K562 (cell line): ENCODE results near the gene FGF21. TPM values are rescaled to one million over a fixed set of nuclear protein-coding genes. Genes with fewer than 3 reads are reported as not detected.

Experiments
- ATF1 ChIP-seq, 2 experiments: fragments of 450-650 bp in 1 of 2; IDR thresholded peaks; 2 replicates each; pipeline ENCODE4 v1.6.1; 2016; ENCODE audit warnings: missing compliant biosample characterization in 1 of 2, missing genetic modification characterization in 1 of 2
- DEAF1 ChIP-seq: fragments of 450-650 bp; formaldehyde crosslinking; IDR thresholded peaks from 2 replicates; pipeline ENCODE4 v1.4.0; 2020; ENCODE audit warnings: mild to moderate bottlenecking, moderate library complexity
- EP400 ChIP-seq: fragments of 450-650 bp; IDR thresholded peaks from 2 replicates; pipeline ENCODE4 v1.6.1; 2017; ENCODE audit warnings: antibody characterized with exemption, mild to moderate bottlenecking, moderate library complexity
- HNRNPLL ChIP-seq: fragments of 200-400 bp; formaldehyde crosslinking; IDR thresholded peaks from 2 replicates; pipeline ENCODE4 v1.6.1; 2017; ENCODE audit warnings: low read length, low read depth, mild to moderate bottlenecking; ENCODE audit not compliant: poor library complexity, severe bottlenecking
- KDM4B ChIP-seq, 2 experiments: fragments of 450-650 bp in 1 of 2; sonication (generic) in 1 of 2; IDR thresholded peaks; 2 replicates each; pipeline ENCODE4 v1.6.1; 2016 to 2017; ENCODE audit warnings: borderline replicate concordance in 2 of 2, antibody characterized with exemption in 1 of 2, low read depth in 1 of 2, mild to moderate bottlenecking in 1 of 2
- L3MBTL2 ChIP-seq: fragments of 450-650 bp; IDR thresholded peaks from 2 replicates; pipeline ENCODE4 v1.6.1; 2016; ENCODE audit warnings: mild to moderate bottlenecking, moderate library complexity
- MBD1 ChIP-seq: fragments of 250-450 bp; sonication (Bioruptor Pico); IDR thresholded peaks from 2 replicates; pipeline ENCODE4 v1.8.0; 2022; ENCODE audit warnings: inconsistent platforms
- MTF1 ChIP-seq: fragments of 250-450 bp; sonication (Bioruptor Pico); IDR thresholded peaks from 2 replicates; pipeline ENCODE4 v1.9.0; 2021; ENCODE audit warnings: moderate library complexity, mild to moderate bottlenecking, inconsistent platforms, borderline replicate concordance
- NFE2 ChIP-seq: IDR thresholded peaks from 2 replicates; pipeline ENCODE4 v1.6.1; 2014; ENCODE audit warnings: antibody characterized with exemption, low read depth
- NR2F6 ChIP-seq: fragments of 450-650 bp; formaldehyde crosslinking; IDR thresholded peaks from 2 replicates; pipeline ENCODE4 v1.4.0; 2020; ENCODE audit warnings: mild to moderate bottlenecking
- PHF8 ChIP-seq: fragments of 200-600 bp; sonication (generic); IDR thresholded peaks from 2 replicates; pipeline ENCODE4 v1.6.1; 2012; ENCODE audit warnings: mixed run types, mild to moderate bottlenecking, inconsistent platforms, low read length, moderate library complexity, borderline replicate concordance
- RCOR1 ChIP-seq, 2 experiments: IDR thresholded peaks; 2 replicates each; pipeline ENCODE4 v1.6.1; 2012; ENCODE audit warnings: low read depth in 2 of 2, low read length in 2 of 2, borderline replicate concordance in 1 of 2, improper control_type of control experiment in 1 of 2
- SMARCA5 ChIP-seq: fragments of 450-650 bp; IDR thresholded peaks from 2 replicates; pipeline ENCODE4 v1.6.1; 2016
- SNIP1 ChIP-seq: fragments of 450-650 bp; IDR thresholded peaks from 2 replicates; pipeline ENCODE4 v1.7.1; 2017; ENCODE audit warnings: low read depth, mild to moderate bottlenecking
- SOX6 ChIP-seq: fragments of 450-650 bp; IDR thresholded peaks from 2 replicates; pipeline ENCODE4 v1.6.1; 2014; ENCODE audit warnings: mild to moderate bottlenecking
- TAF15 ChIP-seq: fragments of 200-400 bp; formaldehyde crosslinking; IDR thresholded peaks from 2 replicates; pipeline ENCODE4 v1.6.1; 2017; ENCODE audit warnings: mild to moderate bottlenecking, low read depth, low read length, moderate library complexity
- U2AF1 ChIP-seq: fragments of 200-400 bp; formaldehyde crosslinking; optimal IDR thresholded peaks from 2 replicates; pipeline ENCODE3; 2017; ENCODE audit warnings: mild to moderate bottlenecking, low read depth, low read length, moderate library complexity
- ZC3H8 ChIP-seq: fragments of 450-650 bp; IDR thresholded peaks from 2 replicates; pipeline ENCODE4 v1.6.1; 2017
- ZNF165 ChIP-seq: fragments of 250-450 bp; sonication (Bioruptor Pico); IDR thresholded peaks from 2 replicates; pipeline ENCODE4 v1.4.0; 2020; ENCODE audit warnings: borderline replicate concordance
- ZNF263 ChIP-seq: sonication (generic); formaldehyde crosslinking; IDR thresholded peaks from 2 replicates; pipeline ENCODE4 v1.8.0; 2022; ENCODE audit warnings: mild to moderate bottlenecking, missing genetic modification reagents, borderline replicate concordance
- ZNF41 ChIP-seq: fragments of 250-450 bp; sonication (Bioruptor Pico); conservative IDR thresholded peaks from 2 replicates; pipeline ENCODE4 v1.4.0; 2020; ENCODE audit warnings: mild to moderate bottlenecking
- polyA plus RNA-seq, 8 experiments: library from polyadenylated mRNA; depleted of rRNA in 4 of 8; stranded (reverse) in 5 of 8; unstranded in 3 of 8; fragments of >200 nt; fragmentation: Nextera tagmentation in 2 of 8; fragmentation: Illumina TruSeq in 1 of 8; extraction: Ambion mirVana in 2 of 8; extraction: Trizol in 1 of 8; gene quantifications; 2 replicates each; pipeline versions ENCODE4 v1.2.1 to v1.2.3, GENCODE V29; 2011 to 2014; ENCODE audit warnings: inconsistent platforms in 1 of 8, missing spikeins in 1 of 8
- total RNA-seq, 7 experiments: library from RNA; depleted of rRNA in 6 of 7; stranded (reverse); fragments of >200 nt in 6 of 7; fragmentation: Illumina TruSeq in 2 of 7; extraction: Trizol in 2 of 7; gene quantifications; 2 replicates each; pipeline versions ENCODE4 v1.2.1 to v1.2.3, GENCODE V29; 2011 to 2021; ENCODE audit warnings: low replicate concordance in 1 of 7
- TF ChIP-seq, protein P1 (sequence below): fragments of 450-650 bp; IDR thresholded peaks from 2 replicates; pipeline ENCODE4 v1.6.1; 2016; ENCODE audit warnings: low read depth, mild to moderate bottlenecking, moderate library complexity
- TF ChIP-seq, protein P2 (sequence below), 2 experiments: fragments of 450-650 bp in 1 of 2; sonication (generic) in 1 of 2; formaldehyde crosslinking; conservative IDR thresholded peaks; 2 replicates each; pipeline versions ENCODE4 v1.4.0 to v1.8.1; 2020 to 2022; ENCODE audit warnings: mild to moderate bottlenecking in 1 of 2, missing genetic modification reagents in 1 of 2
- TF ChIP-seq, protein P3 (sequence below): sonication (generic); formaldehyde crosslinking; IDR thresholded peaks from 2 replicates; pipeline ENCODE4 v1.8.1; 2022; ENCODE audit warnings: missing genetic modification reagents

The FGF21 gene
- total and polyA plus RNA-seq, 9 of the 15 experiments (the other 6 are each of a cell fraction or from before 2014, with no cell fraction given) = 0.04 to 0.77 (median 0.09) TPM; not detected in 6

- TF ChIP-seq ZNF41 (CRISPR knock-in tag) (no peak), U2AF1 (no peak), ZC3H8 (no peak), ZNF263 (peak; percentile 79; the same call in 1 of the 2 replicates), NR2F6 (CRISPR knock-in tag) (no peak), TAF15 (no peak), ZNF165 (CRISPR knock-in tag) (no peak), SNIP1 (no peak), PHF8 (no peak), ATF1 (CRISPR knock-in tag; IDR thresholded peaks at IDR 0.05) (no peak), ATF1 (tag; IDR thresholded peaks at IDR 0.05) (peak; percentile 44), L3MBTL2 (0 out of 2 replicates have a peak, but pooled peaks have one; percentile 46), MTF1 (CRISPR knock-in tag) (no peak), KDM4B (IDR thresholded peaks at IDR 0.05; ENCODE audit: borderline replicate concordance in 2 of 2, low read depth in 1 of 2) (no peak), MBD1 (CRISPR knock-in tag) (no peak), RCOR1 (IDR thresholded peaks at IDR 0.05; ENCODE audit: borderline replicate concordance in 1 of 2, low read depth in 2 of 2, low read length in 2 of 2) (peak in 1 of 2 experiments; percentile 59; a peak in 2 of 4 replicates), EP400 (peak; percentile 58), HNRNPLL (no peak), SMARCA5 (no peak), DEAF1 (CRISPR knock-in tag) (peak; percentile 94), NFE2 (no peak), SOX6 (no peak)
- TF ChIP-seq, protein P1, sequence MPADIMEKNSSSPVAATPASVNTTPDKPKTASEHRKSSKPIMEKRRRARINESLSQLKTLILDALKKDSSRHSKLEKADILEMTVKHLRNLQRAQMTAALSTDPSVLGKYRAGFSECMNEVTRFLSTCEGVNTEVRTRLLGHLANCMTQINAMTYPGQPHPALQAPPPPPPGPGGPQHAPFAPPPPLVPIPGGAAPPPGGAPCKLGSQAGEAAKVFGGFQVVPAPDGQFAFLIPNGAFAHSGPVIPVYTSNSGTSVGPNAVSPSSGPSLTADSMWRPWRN = no peak
- TF ChIP-seq, protein P2, sequence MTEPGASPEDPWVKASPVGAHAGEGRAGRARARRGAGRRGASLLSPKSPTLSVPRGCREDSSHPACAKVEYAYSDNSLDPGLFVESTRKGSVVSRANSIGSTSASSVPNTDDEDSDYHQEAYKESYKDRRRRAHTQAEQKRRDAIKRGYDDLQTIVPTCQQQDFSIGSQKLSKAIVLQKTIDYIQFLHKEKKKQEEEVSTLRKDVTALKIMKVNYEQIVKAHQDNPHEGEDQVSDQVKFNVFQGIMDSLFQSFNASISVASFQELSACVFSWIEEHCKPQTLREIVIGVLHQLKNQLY (CRISPR knock-in tag; conservative IDR thresholded peaks at IDR 0.05) = no peak
- TF ChIP-seq, protein P3, sequence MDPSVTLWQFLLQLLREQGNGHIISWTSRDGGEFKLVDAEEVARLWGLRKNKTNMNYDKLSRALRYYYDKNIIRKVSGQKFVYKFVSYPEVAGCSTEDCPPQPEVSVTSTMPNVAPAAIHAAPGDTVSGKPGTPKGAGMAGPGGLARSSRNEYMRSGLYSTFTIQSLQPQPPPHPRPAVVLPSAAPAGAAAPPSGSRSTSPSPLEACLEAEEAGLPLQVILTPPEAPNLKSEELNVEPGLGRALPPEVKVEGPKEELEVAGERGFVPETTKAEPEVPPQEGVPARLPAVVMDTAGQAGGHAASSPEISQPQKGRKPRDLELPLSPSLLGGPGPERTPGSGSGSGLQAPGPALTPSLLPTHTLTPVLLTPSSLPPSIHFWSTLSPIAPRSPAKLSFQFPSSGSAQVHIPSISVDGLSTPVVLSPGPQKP (CRISPR knock-in tag) = no peak
Observed at GRCh38 chr19:48784527-48784926, 29.2 kb downstream of the FGF21 start (continued).
